CD8-positive, alpha-beta memory T cell (primary cell): ENCODE results near the gene EBLN2. TPM values are rescaled to one million over a fixed set of nuclear protein-coding genes. Genes with fewer than 3 reads are reported as not detected.

Source experiments
- CTCF ChIA-PET: fragments of 350-600 bp; sonication (Branson Sonifier 250); formaldehyde crosslinking; loops from one replicate; lab custom pipeline; 2021; ENCODE audit warnings: antibody characterized with exemption; lab: Charles Lee
- POLR2A ChIA-PET: fragments of 350-600 bp; sonication (Branson Sonifier 250); formaldehyde crosslinking; loops from one replicate; lab custom pipeline; 2021; ENCODE audit warnings: antibody characterized with exemption; lab: Charles Lee
- DNase-seq, 5 donors: peaks; one replicate each; pipeline versions ENCODE4 v3.0.0 to v3.0.0-alpha.2; 2020 to 2022; ENCODE audit warnings: mixed read lengths in 1 of 5
- H3K27ac ChIP-seq: one replicate; pipeline ENCODE4 v1.7.0; 2013; ENCODE audit warnings: low read depth, mild to moderate bottlenecking, low read length, moderate library complexity
- H3K27me3 ChIP-seq: 2 replicates; pipeline ENCODE4 v1.7.0; 2013; ENCODE audit warnings: low read length, mild to moderate bottlenecking; ENCODE audit not compliant: insufficient read depth, poor library complexity, severe bottlenecking
- H3K36me3 ChIP-seq: 2 replicates; pipeline ENCODE4 v1.7.0; 2013; ENCODE audit warnings: mild to moderate bottlenecking, low read length, moderate library complexity; ENCODE audit not compliant: insufficient read depth
- H3K4me1 ChIP-seq: 2 replicates; pipeline ENCODE4 v1.7.0; 2013; ENCODE audit warnings: mild to moderate bottlenecking, low read length, moderate library complexity; ENCODE audit not compliant: insufficient read depth
- H3K4me3 ChIP-seq: 2 replicates; pipeline ENCODE4 v1.7.0; 2013; ENCODE audit warnings: mild to moderate bottlenecking, low read length
- H3K9me3 ChIP-seq: 2 replicates; pipeline ENCODE4 v1.7.0; 2013; ENCODE audit warnings: mild to moderate bottlenecking, low read length
- H3K27ac Mint-ChIP-seq, 8 donors: one replicate each; pipeline ENCODE4 v1.8.0; 2020 to 2021; ENCODE audit warnings: mixed read lengths in 8 of 8, mild to moderate bottlenecking in 6 of 8, inconsistent platforms in 3 of 8, moderate library complexity in 3 of 8
- H3K27me3 Mint-ChIP-seq, 2 donors: one replicate each; pipeline ENCODE4 v1.8.0; 2020 to 2021; ENCODE audit warnings: mixed read lengths in 2 of 2, mild to moderate bottlenecking in 1 of 2, moderate library complexity in 1 of 2
- H3K36me3 Mint-ChIP-seq, 3 donors: one replicate each; pipeline ENCODE4 v1.8.0; 2020 to 2021; ENCODE audit warnings: mixed read lengths in 3 of 3, inconsistent platforms in 1 of 3, mild to moderate bottlenecking in 1 of 3
- H3K4me1 Mint-ChIP-seq, 3 donors: one replicate each; pipeline ENCODE4 v1.8.0; 2020 to 2021; ENCODE audit warnings: mixed read lengths in 3 of 3, inconsistent platforms in 1 of 3, mild to moderate bottlenecking in 1 of 3
- H3K4me3 Mint-ChIP-seq, 7 donors: one replicate each; pipeline ENCODE4 v1.8.0; 2020 to 2021; ENCODE audit warnings: mixed read lengths in 7 of 7, mild to moderate bottlenecking in 6 of 7, moderate library complexity in 4 of 7, inconsistent platforms in 2 of 7
- H3K9me3 Mint-ChIP-seq, 5 donors: one replicate each; pipeline ENCODE4 v1.8.0; 2020 to 2022; ENCODE audit warnings: mixed read lengths in 5 of 5, mild to moderate bottlenecking in 3 of 5, moderate library complexity in 2 of 5, inconsistent platforms in 1 of 5
- polyA plus RNA-seq: library from polyadenylated mRNA; unstranded; fragments of 300-500 nt; fragmentation: Illumina TruSeq; gene quantifications from one replicate; pipeline ENCODE4 v1.2.3, GENCODE V29; 2021
- total RNA-seq, 2 experiments: library from RNA; stranded (reverse); gene quantifications; one replicate each; pipeline ENCODE4 v1.2.3, GENCODE V29; 2021

Gene EBLN2
- total and polyA plus RNA-seq, 3 experiments from 2014 or later, result 0.76 to 4.7 (median 3.2) TPM

DNA sequence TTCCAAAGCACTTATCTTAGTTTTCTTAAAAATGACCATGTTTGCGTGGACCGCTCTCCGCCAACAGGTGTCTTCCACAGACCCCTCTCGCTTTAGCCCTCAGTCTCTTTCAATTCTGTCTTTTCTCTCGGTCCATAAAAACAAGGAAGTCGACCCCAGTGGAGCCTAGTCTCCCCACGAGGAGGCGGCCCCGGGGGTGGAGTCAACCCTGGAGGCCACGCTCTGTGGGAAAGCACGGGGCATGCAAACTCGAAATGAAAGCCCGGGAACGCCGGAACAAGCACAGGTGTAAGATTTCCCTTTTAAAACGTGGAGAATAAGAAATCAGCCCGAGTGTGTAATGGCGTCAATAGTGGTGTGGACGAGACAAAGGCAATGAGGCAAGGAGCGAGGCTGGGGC lies 49.1 kb downstream of the EBLN2 start:
- DNase-seq, result no peak
- Mint-ChIP-seq H3K4me3 (no peak overlapping the region), H3K27ac (no peak overlapping the region), H3K4me1 (no peaks in the 10 kb centered on the region), H3K9me3 (no peaks in the 10 kb centered on the region), H3K36me3 (no peaks in the 10 kb centered on the region), H3K27me3 (peaks cover 11 to 29% of the 10 kb centered on the region in 2 donors)
- H3K36me3 ChIP-seq, result no peaks in the 10 kb centered on the region
- no peaks in the 10 kb centered on the region for H3K9me3 ChIP-seq
- no peaks in the 10 kb centered on the region for H3K4me1 ChIP-seq
- POLR2A ChIA-PET, result no interaction called here
- H3K27me3 ChIP-seq, result no peaks in the 10 kb centered on the region
- no peak overlapping the region for H3K27ac ChIP-seq
- CTCF ChIA-PET, result no interaction called here
- no peak overlapping the region for H3K4me3 ChIP-seq

Other genes with a start within 250 kb of the EBLN2 start
- 10 to 100 TPM; 36.0 to 37.7 TPM for gene SHQ1, start 213.2 kb upstream of the EBLN2 start, total RNA-seq
- 44.9 TPM for gene SHQ1, start 213.2 kb upstream of the EBLN2 start, polyA plus RNA-seq
- gene GXYLT2, start 173.6 kb upstream of the EBLN2 start, total RNA-seq, result not detected
- not detected for gene GXYLT2, start 173.6 kb upstream of the EBLN2 start, polyA plus RNA-seq
- gene PPP4R2, start 64.8 kb upstream of the EBLN2 start, total RNA-seq, result 100 to 1,000 TPM; 115 to 122 TPM
- 45.8 TPM for gene PPP4R2, start 64.8 kb upstream of the EBLN2 start, polyA plus RNA-seq